ENCODE measurements around the gene RPL19.

The RPL19 gene

GRCh38 chr17:39197380-39198185 lies 2.5 kb upstream of the RPL19 start, which contains the start of gene CACNB1:
CACNB1 (minus strand) TSS chr17:39197669; CDS start chr17:39197495, 174 bp downstream.
- peak; percentile 34 for DNase-seq (ENCODE audit: low read depth)

- DNase-seq (ENCODE audit: low read depth), result no peak
Observed at GRCh38 chr17:39198186-39198566, 1.9 kb upstream of the RPL19 start.

GRCh38 chr17:39199820-39200069 lies 338 bp upstream of the RPL19 start:
- peak; percentile 63 for DNase-seq (ENCODE audit: low read depth)

GRCh38 chr17:39200957-39201510 lies 951 bp downstream of the RPL19 start:
- DNase-seq (ENCODE audit: low read depth), result no peak

GRCh38 chr17:39204245-39204644 lies 4.2 kb downstream of the RPL19 start:
- DNase-seq (ENCODE audit: low read depth), result no peak

GRCh38 chr17:39205112-39205526 lies 5.0 kb downstream of the RPL19 start:
- no peak for DNase-seq (ENCODE audit: low read depth)

- no peak for DNase-seq (ENCODE audit: low read depth)
Observed at GRCh38 chr17:39208136-39208535, 8.1 kb downstream of the RPL19 start.

- no peak for DNase-seq (ENCODE audit: low read depth)
Observed at GRCh38 chr17:39208893-39209292, 8.8 kb downstream of the RPL19 start.

GRCh38 chr17:39209317-39210092 lies 9.4 kb downstream of the RPL19 start:
- DNase-seq (ENCODE audit: low read depth), result peak; percentile 38

- DNase-seq (ENCODE audit: low read depth), result no peak
Observed at GRCh38 chr17:39210093-39210434, 10.0 kb downstream of the RPL19 start.

- no peak for DNase-seq (ENCODE audit: low read depth)
Observed at GRCh38 chr17:39212195-39212810, 12.2 kb downstream of the RPL19 start.

- no peak for DNase-seq (ENCODE audit: low read depth)
Observed at GRCh38 chr17:39212841-39213480, 12.9 kb downstream of the RPL19 start.

- DNase-seq (ENCODE audit: low read depth), result no peak
Observed at GRCh38 chr17:39213852-39214251, 13.8 kb downstream of the RPL19 start.

- no peak for DNase-seq (ENCODE audit: low read depth)
Observed at GRCh38 chr17:39217734-39218369, 17.8 kb downstream of the RPL19 start.

GRCh38 chr17:39218906-39219305 lies 18.8 kb downstream of the RPL19 start:
- no peak for DNase-seq (ENCODE audit: low read depth)

- DNase-seq (ENCODE audit: low read depth), result no peak
Observed at GRCh38 chr17:39219647-39220154, 19.6 kb downstream of the RPL19 start.

- no peak for DNase-seq (ENCODE audit: low read depth)
Observed at GRCh38 chr17:39221572-39221971, 21.5 kb downstream of the RPL19 start.

- no peak for DNase-seq (ENCODE audit: low read depth)
Observed at GRCh38 chr17:39222151-39222550, 22.1 kb downstream of the RPL19 start.

GRCh38 chr17:39222866-39223834 lies 23.1 kb downstream of the RPL19 start:
- no peak for DNase-seq (ENCODE audit: low read depth)
